Hepatic stellate cell (primary cell): ENCODE results near the gene TVP23A.

Experiments
- DNase-seq: peaks from one replicate; pipeline ENCODE4 v3.0.0; 2011; ENCODE audit warnings: low spot score

TVP23A gene

DNA sequence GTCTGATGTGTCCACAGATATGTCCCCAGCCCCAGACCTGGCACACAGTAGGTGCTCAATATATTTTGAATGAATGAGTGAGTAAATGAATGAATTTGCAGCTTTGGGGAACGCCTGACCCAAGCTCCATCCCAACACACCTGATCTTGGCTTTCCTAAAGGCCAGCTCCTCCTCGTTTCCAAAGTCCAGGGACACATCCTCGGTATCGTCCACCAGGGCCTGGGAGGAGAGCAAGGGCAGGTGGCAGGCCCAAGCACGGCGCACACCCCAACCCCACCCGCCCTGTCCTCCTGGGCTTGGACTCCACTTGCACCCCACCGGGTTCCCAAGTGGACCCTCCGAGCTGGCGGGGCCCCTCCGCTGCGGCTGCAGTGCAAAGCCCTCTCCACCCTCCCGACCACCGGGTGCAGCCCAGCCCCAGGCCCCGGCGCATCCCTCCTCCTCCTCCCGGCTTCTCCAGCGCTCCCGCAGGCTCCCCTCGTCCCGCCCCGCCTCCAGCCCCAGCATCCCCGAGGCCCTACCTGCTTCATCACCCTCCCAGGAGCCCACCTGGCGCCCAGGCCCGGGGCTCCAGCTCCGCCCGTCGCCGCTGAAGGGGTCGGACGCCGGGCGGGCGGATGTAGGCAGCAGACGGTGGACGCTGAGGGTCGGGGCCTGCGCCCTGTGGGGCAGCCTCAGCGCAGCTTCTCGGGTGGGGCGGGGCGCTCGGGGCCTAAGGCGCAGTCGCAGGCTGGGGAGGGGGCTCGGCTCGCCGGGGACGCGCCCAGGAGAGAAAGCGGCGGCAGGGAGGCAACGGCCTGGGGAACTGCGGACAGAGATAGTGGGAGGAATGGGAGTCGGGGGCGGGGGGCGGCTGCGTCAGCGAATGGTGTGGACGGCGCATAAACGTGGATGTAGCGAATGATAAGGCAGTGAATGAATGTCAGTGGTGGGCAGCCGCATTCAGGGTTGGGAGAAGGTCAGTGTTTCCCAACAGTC, at the start of gene TVP23A:
TVP23A (minus strand) TSS at position 832 of the 979 bp plus-strand sequence; CDS start at position 531, 301 bp downstream.
- no peak for DNase-seq

- DNase-seq: no peak
These were observed 49.6 kb upstream of the TVP23A start for GRCh38 chr16:10868104-10868595.

DNA sequence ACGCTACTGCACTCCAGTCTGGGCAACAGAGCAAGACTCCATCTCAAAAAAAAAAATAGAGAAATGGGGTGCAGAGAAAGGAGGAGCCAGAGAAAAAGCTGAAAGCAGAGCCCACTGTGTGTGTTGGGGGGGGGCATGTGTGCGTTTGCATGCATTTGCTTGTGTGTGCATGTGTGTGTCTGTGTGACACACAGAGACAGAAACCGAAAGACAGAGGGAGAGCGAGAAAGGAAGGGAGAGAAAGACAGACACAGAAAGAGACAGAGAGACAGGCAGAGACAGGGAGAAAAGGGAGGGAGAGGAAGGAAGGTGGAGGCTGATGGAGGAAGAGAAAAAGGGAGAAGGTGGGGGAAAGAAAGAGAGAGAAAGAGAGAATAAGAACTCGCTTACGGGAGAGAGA, 48.6 kb upstream of the TVP23A start:
- DNase-seq: no peak

DNA sequence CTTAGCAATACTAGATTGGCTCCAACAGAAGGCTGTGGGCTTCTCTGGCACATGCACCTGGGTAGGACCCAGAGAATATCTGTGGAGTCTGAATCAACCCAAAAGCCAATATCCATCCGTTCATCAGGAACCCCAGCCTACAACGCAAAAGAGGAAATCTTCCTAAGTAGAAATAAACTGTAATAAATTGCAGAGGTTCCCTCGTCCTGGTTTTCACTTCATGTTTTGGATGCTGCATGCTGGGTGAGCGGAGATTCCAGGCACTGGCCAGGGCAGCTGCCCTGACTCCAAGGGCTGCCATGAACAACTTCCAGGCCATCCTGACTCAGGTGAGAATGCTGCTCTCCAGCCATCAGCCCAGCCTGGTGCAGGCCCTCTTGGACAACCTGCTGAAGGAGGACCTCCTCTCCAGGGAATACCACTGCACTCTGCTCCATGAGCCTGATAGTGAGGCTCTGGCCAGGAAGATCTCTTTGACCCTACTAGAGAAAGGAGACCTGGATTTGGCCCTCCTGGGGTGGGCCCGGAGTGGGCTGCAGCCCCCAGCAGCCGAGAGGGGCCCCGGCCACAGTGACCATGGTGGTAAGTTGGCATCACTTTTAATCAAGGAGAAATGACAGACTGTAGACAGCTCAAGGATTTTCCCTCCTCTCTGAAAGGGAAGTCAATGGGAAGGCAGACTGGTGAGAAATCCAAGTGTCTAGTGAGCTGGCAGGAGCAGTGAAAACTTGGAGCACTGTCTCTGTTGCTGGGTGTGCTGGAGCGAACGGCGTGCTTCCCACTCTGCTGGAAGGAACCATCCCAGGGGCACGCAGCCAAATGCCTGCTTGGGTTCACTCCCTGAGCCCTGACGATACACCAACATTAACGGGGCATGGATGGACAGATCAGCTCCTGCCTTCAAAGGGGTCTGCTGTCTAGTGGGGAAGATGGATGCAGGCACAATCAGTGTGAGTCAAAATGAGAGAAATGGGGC, 47.7 kb upstream of the TVP23A start:
- DNase-seq: no peak

GRCh38 chr16:10862438-10862837, 43.8 kb upstream of the TVP23A start:
- no peak for DNase-seq

GRCh38 chr16:10859658-10860057, 41.1 kb upstream of the TVP23A start:
- DNase-seq: no peak

- DNase-seq: no peak
These were observed 40.4 kb upstream of the TVP23A start for GRCh38 chr16:10859020-10859419.

- no peak for DNase-seq
These were observed 39.6 kb upstream of the TVP23A start for GRCh38 chr16:10858203-10858602.

- no peak for DNase-seq
These were observed 37.4 kb upstream of the TVP23A start for GRCh38 chr16:10856042-10856441.

- DNase-seq: no peak
These were observed 34.4 kb upstream of the TVP23A start for GRCh38 chr16:10852948-10853347.

- DNase-seq: no peak
These were observed 33.7 kb upstream of the TVP23A start for GRCh38 chr16:10852286-10852685.

DNA sequence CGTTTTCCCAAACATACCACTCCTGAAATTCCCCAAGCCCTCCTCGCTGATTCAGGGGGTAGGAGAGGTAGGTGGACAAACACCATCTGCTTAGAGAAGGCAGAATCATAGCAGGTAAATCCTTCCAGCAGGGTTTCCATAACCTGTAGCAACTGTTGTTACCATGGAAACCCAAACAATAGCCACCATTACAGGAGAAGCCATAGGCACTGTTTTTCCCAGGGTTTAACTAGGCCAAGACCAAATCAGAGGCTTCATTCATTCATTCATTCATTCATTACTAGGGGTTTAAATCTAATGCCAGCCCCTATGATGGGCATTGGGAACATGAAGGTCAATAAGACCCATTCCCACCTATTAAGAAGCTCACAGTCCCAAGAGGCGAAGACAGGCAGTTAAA, 32.9 kb upstream of the TVP23A start:
- DNase-seq: no peak

- DNase-seq: no peak
These were observed 31.9 kb upstream of the TVP23A start for GRCh38 chr16:10850478-10850850.

DNA sequence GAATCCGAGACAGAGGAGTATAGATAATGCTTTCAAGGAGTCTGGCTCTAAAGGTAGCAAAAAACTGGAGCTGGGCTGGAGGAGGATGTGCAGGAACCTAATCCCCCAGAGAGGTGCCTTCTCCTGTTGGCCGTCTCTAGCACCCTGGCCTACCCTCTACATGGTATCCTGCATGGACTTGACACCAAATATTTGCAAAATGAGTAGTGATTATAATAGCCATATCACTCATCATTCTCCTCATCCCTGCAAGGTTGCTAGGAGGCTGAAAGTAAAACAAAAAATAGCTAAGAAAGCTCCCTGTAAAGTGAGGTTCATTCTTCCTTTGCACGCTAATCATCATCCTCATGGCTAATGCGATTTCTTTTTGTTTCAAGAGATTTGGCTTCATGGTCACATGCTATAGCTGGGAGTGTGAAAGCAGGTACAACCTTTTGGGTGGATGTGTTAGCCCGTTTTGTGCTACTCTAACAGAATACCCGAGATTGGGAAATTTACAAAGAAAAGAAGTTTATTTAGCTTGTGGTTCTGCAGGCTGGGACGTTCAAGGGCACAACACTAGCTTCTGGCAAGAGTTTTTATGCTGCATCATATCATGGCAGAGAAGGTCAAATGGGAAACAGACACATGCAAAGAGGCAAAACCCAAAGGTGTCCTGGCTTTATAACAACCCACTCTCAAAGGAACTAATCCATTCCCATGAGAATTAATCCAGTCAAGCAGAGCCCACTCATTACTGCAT, 31.3 kb upstream of the TVP23A start:
- DNase-seq: no peak

DNA sequence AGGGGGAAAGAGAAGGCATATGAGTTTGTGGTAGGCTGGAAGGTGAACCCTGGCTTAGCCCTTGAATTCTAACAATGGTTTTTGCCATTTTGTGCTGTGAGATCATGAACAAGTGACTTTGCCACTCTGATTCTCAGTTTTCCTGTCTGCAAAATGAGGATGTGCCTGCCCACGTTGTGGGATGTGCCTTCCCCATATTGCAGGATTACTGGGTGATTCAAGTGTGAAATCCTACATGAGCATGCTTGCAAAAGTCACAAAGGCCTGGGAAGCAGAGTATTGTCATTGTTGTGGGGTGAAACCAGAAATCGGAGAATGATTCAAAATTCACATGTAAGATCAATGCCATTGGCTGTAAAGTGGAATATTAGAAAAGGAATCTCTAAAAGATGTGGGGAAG, 28.6 kb upstream of the TVP23A start:
- DNase-seq: no peak

DNA sequence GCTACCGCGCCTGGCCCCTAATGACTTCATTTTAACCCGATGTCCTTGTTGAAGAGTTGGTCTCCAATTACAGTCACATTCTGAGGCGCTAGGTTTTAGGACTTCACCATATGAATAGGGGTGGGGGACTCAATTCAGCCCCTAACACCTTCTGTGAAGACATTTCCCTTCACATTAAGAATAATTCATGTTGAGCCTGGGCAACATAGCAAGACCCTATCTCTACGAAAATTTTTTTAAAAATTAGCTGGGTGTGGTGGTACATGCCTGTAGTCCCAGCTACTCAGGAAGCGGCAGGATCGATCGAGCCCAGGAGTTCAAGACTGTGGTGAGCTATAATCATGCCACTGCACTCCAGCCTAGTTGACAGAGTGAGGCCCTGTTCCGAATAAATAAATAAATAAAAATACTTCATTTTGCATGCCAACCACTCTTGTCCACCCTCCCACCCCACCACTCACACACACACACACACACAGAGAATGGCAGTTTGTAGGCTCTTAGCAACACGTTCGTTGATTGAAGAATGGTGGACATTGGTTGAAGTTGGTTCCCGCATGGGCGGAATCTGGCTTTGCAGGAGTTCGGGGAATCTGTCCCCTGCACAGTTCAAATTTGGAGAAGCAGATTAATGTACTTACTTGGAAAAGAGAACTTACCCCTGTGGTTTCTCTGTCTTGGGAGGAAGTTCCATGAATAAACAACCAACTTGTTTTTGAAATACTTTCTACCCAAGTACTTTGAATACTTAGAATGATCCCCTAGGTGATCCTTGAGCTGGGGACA, 27.8 kb upstream of the TVP23A start:
- no peak for DNase-seq

DNA sequence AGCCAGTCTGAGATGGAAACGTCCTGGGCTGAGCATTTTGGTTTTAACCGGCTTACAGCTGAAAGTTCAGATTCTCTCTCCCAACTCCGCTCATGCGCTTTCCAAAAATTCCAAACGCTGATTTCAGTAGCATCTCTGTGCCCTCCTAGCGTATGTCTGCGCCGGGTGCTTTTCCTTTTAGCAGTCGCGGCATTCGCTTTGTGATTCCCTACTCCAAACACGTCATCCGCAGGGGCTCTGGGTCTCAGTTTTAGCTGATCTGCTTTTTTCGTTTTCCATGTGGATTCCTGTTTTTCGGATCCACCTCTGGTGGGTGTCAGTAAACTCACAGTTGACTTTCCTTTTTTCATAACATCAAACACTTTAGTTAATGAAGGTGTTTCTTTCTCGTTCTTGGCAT, 22.1 kb upstream of the TVP23A start:
- no peak for DNase-seq

GRCh38 chr16:10839279-10839666, 20.7 kb upstream of the TVP23A start:
- no peak for DNase-seq

DNA sequence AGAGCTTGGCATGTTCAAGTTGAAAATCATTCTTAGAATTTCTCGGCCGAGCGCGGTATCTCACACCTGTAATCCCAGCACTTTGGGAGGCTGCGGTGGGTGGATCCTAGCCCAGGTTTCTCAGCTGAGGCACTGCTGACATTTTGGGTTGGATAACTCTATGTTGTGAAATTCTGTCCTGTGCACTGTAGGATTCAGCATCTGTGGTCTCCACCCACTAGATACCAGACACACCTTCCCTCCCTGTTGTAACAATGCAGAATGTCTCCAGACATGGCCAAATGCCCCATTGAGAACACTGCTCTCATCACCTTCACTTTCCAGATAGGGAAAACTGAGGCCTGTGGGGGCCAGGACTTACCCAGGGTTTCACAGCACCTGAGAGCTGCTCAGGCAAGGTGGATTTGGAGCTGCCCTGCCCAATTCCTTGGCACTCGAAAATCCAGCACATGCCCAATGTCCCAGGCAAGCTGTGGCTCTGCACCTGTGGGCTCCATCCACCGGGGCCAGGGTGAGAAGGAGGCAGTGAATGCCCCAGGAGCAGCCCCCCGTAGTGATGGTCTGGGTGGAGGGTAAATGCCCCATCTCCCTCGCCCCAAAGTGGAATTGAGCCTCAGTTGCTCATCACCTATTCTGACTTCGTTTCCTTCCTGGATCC, 20.2 kb upstream of the TVP23A start:
- DNase-seq: no peak

GRCh38 chr16:10836174-10836853, 17.7 kb upstream of the TVP23A start:
- DNase-seq: no peak
